K562 treated with DMSO at 1 percent for 24 hours (cell line): ENCODE results near the gene CCDC150. TPM values are rescaled to one million over a fixed set of nuclear protein-coding genes. Genes with fewer than 3 reads are reported as not detected.

Experiments used
- total RNA-seq: library from RNA; unstranded; fragments of 300-600 nt; gene quantifications from 2 replicates; pipeline ENCODE4 v1.2.3, GENCODE V29; 2022; ENCODE audit warnings: low read depth; ENCODE audit not compliant: insufficient read depth

CCDC150 gene
- total RNA-seq = 4.4 and 5.3 TPM in 2 replicates

GRCh38 chr2:196639180-196640030, at the start of gene CCDC150:
Gene CCDC150, plus strand, starts transcription at chr2:196639715. Its CDS starts 52 bp downstream, at chr2:196639767.

GRCh38 chr2:196592911-196593881, 46.3 kb upstream of the CCDC150 start, which contains the start of gene HECW2:
Gene HECW2, minus strand, starts transcription at chr2:196593554.

Other genes with a start within 250 kb of the CCDC150 start
- gene HECW2, start 46.2 kb upstream of the CCDC150 start, total RNA-seq = 0.85 and 1.2 TPM in 2 replicates
- 16.3 and 16.8 TPM in 2 replicates for gene GTF3C3, start 160.0 kb downstream of the CCDC150 start, total RNA-seq
- gene C2orf66, start 169.6 kb downstream of the CCDC150 start, total RNA-seq = not detected in 2 replicates